HK-2 (cell line): Measurements from ENCODE around the gene GPS2.

Experiments used
- DNase-seq: peaks from one replicate; pipeline ENCODE4 v3.0.0-alpha.2; 2018; ENCODE audit not compliant: unreplicated experiment

The GPS2 gene

GRCh38 chr17:7293159-7293558 is 22.0 kb downstream of the GPS2 start:
- peak; percentile 29 for DNase-seq

- no peak for DNase-seq
These were observed 22.4 kb downstream of the GPS2 start for GRCh38 chr17:7292729-7293128.

- no peak for DNase-seq
These were observed 23.0 kb downstream of the GPS2 start for GRCh38 chr17:7292194-7292593.

GRCh38 chr17:7290685-7291084 is 24.5 kb downstream of the GPS2 start:
- DNase-seq, result no peak

GRCh38 chr17:7290166-7290565 is 25.0 kb downstream of the GPS2 start:
- DNase-seq, result no peak

- DNase-seq, result no peak
These were observed 25.7 kb downstream of the GPS2 start for GRCh38 chr17:7289256-7290032.

GRCh38 chr17:7285679-7286078 is 29.5 kb downstream of the GPS2 start:
- DNase-seq, result no peak

GRCh38 chr17:7284911-7285310 is 30.2 kb downstream of the GPS2 start:
- no peak for DNase-seq

GRCh38 chr17:7283471-7284216 is 31.5 kb downstream of the GPS2 start:
- DNase-seq, result no peak

GRCh38 chr17:7282752-7283321 is 32.3 kb downstream of the GPS2 start:
- DNase-seq, result no peak

GRCh38 chr17:7281953-7282751 is 33.0 kb downstream of the GPS2 start:
- DNase-seq, result peak; percentile 19

GRCh38 chr17:7281074-7281952 is 33.8 kb downstream of the GPS2 start, which contains the start of gene SLC2A4:
Gene SLC2A4 (plus strand): TSS chr17:7281718. CDS start chr17:7281935, 217 bp downstream.
- peak; percentile 91 for DNase-seq

- DNase-seq, result peak; percentile 84
These were observed 34.6 kb downstream of the GPS2 start for GRCh38 chr17:7280519-7281073.

- no peak for DNase-seq
These were observed 35.7 kb downstream of the GPS2 start for GRCh38 chr17:7279448-7279847.

GRCh38 chr17:7266784-7267183 is 48.4 kb downstream of the GPS2 start:
- DNase-seq, result no peak

GRCh38 chr17:7263801-7264078 is 51.4 kb downstream of the GPS2 start:
- DNase-seq, result no peak

- no peak for DNase-seq
These were observed 52.0 kb downstream of the GPS2 start for GRCh38 chr17:7262935-7263800.
